ENCODE results near the gene GLIS1. TPM values are rescaled to one million over a fixed set of nuclear protein-coding genes. Genes with fewer than 3 reads are reported as not detected.
"Not testable (repeated sequence)": the region's sequence is repeated elsewhere in the genome, so short reads cannot be mapped to it uniquely, and the experiment has no call there.

Gene GLIS1
- total RNA-seq, 1 donor from 2014 or later = 0.08 TPM

DNA sequence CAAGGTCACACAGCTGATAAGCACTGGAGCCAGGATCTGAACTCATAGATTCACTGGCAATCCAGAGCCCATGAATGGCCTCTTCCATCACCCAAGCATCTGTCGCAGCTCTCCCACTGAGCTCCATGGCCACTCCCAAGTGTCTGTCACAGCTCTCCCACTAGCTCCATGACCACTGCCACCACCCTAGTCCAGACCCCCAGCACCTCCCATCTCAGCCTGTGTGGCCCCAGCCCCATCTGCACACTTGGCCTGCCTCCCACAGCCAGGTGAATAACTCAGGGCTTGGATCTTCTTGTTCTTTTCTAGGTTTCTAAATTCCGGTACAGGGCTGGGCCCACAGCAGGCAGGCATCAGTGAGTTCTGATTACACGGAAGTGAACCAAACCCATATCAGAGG is 76.0 kb downstream of the GLIS1 start:
- ATAC-seq (ENCODE audit: poor library complexity) (no peak), DNase-seq (no peak)
- intact Hi-C loops (cut with DNase I) = no loop called here

DNA sequence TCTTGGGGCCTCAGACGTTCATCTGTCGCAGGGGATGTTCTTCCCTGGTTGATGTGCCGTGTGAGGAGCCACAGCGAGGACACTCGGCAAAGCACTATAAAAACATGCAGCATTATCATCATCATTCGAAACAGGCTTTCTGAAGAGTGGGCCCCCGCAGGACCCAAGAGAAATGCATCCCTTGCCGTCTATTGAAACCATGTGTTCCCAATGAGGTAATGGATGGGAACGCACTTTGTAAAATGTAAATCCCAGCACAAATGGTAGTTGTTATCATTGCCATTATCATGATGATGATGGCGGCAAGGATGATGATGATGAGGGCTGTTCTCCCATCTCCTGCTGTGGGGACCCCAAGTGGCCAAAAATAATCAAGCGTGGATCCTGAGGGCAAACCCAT is 76.8 kb downstream of the GLIS1 start:
- ATAC-seq (ENCODE audit: poor library complexity) (no peak), DNase-seq (no peak)
- intact Hi-C loops (cut with DNase I) = no loop called here

DNA sequence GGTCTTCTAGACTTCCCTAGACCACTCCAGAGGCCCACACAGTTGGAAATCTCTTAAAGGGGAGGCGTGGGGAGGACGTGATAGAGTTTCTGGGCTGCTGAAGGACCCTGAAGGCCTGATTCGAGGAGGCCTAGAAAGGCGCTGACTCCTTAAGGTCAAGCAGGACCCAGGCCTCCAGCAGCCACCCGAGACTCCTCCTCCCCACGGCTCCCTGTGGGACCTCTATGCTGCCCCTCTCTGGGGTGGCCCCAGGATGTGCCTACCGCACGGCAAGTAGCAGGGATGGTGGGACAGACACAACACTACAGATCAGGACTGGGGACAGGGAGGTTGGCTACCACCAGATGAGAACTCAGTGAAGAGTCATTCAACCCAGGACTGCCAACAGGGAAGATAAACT is 77.5 kb downstream of the GLIS1 start:
- intact Hi-C loops (cut with DNase I) = no loop called here
- ATAC-seq (ENCODE audit: poor library complexity) = no peak
- DNase-seq = no peak

DNA sequence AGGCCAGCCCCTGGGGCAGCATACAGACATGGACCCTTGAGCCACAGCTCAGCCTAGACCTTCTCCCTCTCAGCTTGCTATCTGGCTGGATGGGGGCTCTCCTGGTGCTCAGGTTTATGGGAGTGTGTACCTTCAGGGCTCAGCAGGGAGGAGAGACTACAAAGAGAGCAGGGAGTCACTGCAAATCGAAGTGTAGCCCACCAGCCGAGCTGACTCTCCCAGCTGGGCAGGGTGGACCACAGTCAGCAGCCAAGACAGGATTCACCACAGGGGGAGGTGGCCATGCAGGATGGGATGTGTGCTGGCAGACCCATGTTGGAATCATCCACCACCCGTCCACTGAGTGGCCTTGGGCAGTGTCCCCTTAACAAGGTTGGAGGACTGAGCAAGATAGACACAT is 78.3 kb downstream of the GLIS1 start:
- ATAC-seq (ENCODE audit: poor library complexity) = no peak
- DNase-seq = no peak
- intact Hi-C loops (cut with DNase I) = no loop called here

- no peak for ATAC-seq (ENCODE audit: poor library complexity)
- DNase-seq = no peak
- intact Hi-C loops (cut with DNase I) = no loop called here
Measured at GRCh38 chr1:53659436-53659835, 79.5 kb downstream of the GLIS1 start.

GRCh38 chr1:53658489-53659230 is 80.3 kb downstream of the GLIS1 start:
- intact Hi-C loops (cut with DNase I) = no loop called here
- no peak for ATAC-seq (ENCODE audit: poor library complexity)
- no peak for DNase-seq

- DNase-seq = no peak
- no peak for ATAC-seq (ENCODE audit: poor library complexity)
- intact Hi-C loops (cut with DNase I) = no loop called here
Measured at GRCh38 chr1:53657891-53658396, 81.0 kb downstream of the GLIS1 start.

DNA sequence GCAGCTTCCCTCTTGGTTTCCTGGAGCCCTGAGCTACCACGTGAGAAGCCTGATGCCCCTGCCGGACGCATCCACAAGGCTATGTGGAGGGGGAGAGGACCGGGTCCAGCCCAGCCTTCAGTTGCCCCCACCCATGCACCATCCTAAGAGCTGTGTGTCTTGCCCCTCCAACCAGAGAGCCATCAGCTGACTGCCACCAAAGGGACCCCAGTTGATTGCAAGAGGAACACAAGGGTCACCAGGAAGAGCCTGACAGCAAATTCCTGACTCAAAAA is 81.5 kb downstream of the GLIS1 start:
- DNase-seq (no peak), ATAC-seq (ENCODE audit: poor library complexity) (no peak)
- intact Hi-C loops (cut with DNase I) = no loop called here

DNA sequence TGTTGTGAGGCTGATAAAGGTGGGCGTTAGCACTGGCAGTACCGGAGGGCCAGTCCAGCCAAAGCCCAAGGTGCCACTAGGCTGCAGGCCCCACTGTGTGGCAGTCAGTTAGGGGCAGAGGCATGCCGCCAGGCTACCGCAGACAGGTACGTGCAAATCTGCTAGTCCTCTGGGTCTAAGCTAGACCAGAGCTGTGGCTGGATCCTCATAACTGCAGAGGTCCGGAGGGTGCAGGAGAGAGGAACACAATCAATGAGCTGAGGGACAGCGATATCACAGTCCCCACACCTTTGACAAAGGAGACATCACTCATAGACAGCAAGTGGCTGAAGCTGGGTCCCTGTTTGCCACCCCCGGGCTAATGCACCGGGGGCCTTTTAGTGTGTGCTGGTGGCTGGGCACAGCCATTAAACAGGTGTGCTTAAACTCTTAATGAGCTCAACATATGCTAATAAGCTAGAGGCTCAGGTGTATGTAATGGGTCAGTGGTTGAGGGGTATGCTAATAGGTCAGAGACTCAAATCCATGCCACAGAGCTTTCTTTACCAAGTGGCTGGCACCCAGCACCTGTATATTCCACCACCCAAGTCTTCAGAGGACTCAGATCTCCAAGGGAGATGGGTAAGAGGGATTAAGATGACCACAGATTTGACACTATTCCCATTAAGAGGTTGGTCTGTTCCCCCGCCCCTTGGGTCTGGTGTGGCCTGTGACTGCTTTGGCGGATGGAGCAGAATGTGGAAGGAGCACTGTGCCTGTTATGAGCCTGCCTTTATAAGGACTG is 82.0 kb downstream of the GLIS1 start:
- DNase-seq = no peak
- intact Hi-C loops (cut with DNase I) = no loop called here
- no peak for ATAC-seq (ENCODE audit: poor library complexity)

GRCh38 chr1:53655931-53656746 is 82.8 kb downstream of the GLIS1 start:
- DNase-seq = no peak
- intact Hi-C loops (cut with DNase I) = no loop called here
- ATAC-seq (ENCODE audit: poor library complexity) = no peak

GRCh38 chr1:53654216-53655210 is 84.5 kb downstream of the GLIS1 start:
- intact Hi-C loops (cut with DNase I) = no loop called here
- DNase-seq = no peak
- ATAC-seq (ENCODE audit: poor library complexity) = no peak

DNA sequence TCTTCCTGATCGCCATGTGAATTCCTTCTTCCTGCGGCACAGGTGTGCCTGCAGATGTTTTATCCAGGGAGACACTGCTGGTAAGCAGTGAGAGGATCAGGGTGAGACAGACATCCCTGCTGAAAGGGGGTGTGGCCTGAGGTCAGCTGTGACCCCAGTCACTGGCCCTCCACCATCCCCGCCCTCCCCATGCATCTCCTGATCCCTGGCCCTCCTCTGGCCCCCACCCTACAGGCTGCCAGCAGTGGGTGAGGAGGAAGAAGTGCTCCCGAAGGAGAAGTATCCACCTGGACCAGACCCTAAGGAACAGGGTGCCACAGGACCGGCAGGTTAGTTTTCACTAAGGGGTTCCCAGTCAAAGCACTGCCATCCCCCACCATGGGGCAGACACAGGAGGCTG is 85.3 kb downstream of the GLIS1 start:
- no peak for ATAC-seq (ENCODE audit: poor library complexity)
- DNase-seq = no peak
- intact Hi-C loops (cut with DNase I) = no loop called here

DNA sequence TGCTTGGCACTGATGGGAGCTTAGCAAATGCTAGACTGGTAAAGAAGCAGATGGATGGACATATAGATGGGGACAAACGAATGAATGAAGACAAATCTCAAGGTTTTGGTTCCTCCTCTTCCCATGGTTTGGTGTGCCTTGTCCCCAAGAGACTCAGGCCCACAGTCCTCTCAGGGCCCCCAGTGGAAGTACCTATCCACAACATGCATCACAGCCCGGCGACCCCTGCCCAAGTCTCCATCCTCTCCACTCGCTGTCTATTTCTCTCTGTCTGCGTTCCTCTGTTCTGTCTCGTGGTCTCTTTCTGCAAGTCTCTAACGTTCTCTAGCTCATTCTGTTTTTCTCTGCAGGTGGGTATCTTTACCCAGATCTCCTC is 85.8 kb downstream of the GLIS1 start:
- ATAC-seq (ENCODE audit: poor library complexity) (no peak), DNase-seq (no peak)
- intact Hi-C loops (cut with DNase I) = no loop called here

DNA sequence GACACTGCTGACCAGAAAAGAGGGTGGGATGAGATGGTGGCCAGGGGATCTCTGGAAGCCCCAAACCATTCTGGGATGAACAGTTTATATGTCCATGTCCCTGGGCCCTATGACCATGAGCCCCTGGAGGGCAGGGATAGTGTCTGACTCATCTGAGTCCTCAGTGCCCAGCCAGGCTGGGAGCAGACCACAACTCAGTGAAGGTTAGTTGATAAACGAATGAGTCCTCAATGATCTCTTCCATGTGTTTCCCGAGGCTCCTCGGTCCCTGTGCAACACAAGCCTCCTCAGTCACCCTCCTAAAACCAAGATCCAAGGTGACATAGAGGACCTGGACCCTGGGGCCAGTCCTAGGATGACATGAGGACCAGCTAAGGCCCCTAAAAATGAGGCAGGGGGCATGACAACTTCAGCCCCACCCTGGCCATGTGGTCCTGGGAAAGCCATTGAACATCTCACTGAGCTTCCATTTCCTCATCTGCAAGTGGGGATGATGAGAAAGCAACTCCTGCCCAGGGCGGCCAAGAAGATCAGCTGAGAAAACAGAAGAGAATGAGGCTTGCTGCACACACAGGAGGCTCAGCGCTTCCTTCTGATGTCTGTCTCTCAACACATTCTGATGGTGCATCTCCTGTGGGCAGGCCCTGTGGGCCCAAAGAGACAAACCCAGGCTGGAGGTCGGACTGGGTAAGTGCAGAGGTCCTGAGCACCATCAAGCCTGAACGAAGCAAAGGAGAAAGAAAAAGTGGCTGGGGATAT is 86.3 kb downstream of the GLIS1 start:
- DNase-seq (no peak), ATAC-seq (ENCODE audit: poor library complexity) (no peak)
- intact Hi-C loops (cut with DNase I) = no loop called here

DNA sequence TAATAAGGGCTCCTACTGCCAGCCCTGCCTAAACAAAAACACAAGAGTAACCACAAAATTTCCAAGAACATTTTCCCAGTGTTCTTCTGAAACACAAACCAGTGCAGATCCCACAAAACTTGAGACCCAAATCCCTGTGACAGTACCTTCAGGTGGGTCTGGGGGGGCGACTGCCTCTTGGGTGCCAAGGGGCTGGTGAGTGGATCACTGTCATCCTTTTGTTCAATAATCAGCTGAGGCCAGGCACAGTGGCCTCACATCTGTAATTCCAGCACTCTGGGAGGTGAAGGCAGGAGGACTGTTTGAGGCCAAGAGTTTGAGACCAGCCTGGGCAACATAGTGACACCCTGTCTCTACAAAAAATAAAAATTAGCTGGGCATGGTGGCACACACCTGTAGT is 87.6 kb downstream of the GLIS1 start:
- ATAC-seq (ENCODE audit: poor library complexity) (no peak), DNase-seq (no peak)
- intact Hi-C loops (cut with DNase I) = no loop called here

DNA sequence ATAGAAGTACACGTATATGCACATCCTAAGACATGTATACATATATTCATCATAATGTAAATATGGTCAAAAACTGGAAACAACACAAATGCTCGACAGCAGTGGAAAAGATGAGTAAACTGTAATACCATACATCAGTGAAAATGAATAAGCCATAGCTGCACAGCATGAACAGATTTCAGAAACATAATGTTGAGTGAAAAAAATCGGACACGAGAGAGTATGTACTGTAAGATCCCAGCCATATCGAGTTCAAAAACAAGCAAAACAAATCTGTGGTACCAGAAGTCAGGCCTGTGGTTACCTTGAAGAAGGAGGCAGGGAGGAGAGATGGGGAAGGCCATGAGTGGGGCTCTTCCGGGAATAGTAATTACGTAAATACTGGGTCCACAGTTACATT is 90.4 kb downstream of the GLIS1 start:
- intact Hi-C loops (cut with DNase I) = no loop called here
- ATAC-seq (ENCODE audit: poor library complexity) (no peak), DNase-seq (no peak)

DNA sequence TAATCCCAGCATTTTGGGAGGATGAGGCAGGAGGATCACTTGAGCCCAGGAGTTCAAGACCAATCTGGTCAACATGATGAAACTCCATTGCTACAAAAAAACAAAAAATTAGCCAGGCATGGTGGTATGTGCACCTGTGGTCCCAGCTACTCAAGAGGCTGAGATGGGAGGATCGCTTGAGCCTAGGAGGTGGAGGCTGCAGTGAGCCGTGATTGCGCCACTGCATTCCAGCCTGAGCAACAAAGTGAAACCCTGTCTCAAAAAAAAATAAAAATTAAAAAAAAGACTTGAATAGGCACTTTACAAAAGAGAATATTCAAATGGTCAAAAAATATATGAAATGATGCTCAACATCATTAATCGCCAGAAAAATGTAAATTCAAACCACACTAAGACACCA is 91.0 kb downstream of the GLIS1 start:
- DNase-seq; intact Hi-C loops (cut with DNase I); ATAC-seq (ENCODE audit: poor library complexity): not testable (repeated sequence)

DNA sequence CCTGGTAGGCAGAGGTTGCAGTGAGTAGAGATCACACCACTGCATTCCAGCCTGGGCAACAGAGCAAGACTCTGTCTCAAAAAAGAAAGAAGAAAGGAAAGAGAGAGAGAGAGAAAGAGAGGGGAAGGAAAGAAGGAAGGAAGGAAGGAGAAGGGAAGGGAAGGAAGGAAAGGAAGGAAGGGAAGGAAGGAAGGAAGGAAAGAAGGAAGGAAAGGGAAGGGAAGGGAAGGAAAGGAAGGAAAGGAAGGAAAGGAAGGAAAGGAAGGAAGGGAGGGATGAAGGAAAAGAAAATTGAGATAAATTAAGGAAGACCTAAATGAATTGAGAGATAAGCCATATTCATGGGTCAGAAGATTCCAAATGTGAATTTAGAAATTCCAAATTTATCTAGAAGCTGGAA is 92.2 kb downstream of the GLIS1 start:
- DNase-seq (no peak), ATAC-seq (ENCODE audit: poor library complexity) (no peak)
- intact Hi-C loops (cut with DNase I) = no loop called here
